Measurements from ENCODE around the gene TSPAN32. TPM values are rescaled to one million over a fixed set of nuclear protein-coding genes. Genes with fewer than 3 reads are reported as not detected.

TSPAN32 gene
- total RNA-seq, 1 donor from 2014 or later: 0.23 TPM

- no peak for TF ChIP-seq CTCF (IDR thresholded peaks at IDR 0.05; ENCODE audit: unreplicated experiment)
- peaks cover 9% of the 10 kb centered on the region for H3K4me1 Mint-ChIP-seq (ENCODE audit: unreplicated experiment)
- H3K4me3 Mint-ChIP-seq (ENCODE audit: unreplicated experiment): no peak overlapping the region
- no peaks in the 10 kb centered on the region for H3K27me3 Mint-ChIP-seq (ENCODE audit: unreplicated experiment)
- no peaks in the 10 kb centered on the region for H3K36me3 Mint-ChIP-seq (ENCODE audit: low read depth, unreplicated experiment)
- no peak overlapping the region for H3K27ac Mint-ChIP-seq (ENCODE audit: unreplicated experiment)
- DNase-seq (ENCODE audit: low spot score): no peak
- H3K9me3 Mint-ChIP-seq (ENCODE audit: unreplicated experiment): no peaks in the 10 kb centered on the region
These were observed 7.6 kb downstream of the TSPAN32 start for GRCh38 chr11:2309251-2310072.

GRCh38 chr11:2310073-2310785 is 8.4 kb downstream of the TSPAN32 start:
- Mint-ChIP-seq H3K9me3 (ENCODE audit: unreplicated experiment) (no peaks in the 10 kb centered on the region), H3K4me1 (ENCODE audit: unreplicated experiment) (peaks cover 9% of the 10 kb centered on the region), H3K27ac (ENCODE audit: unreplicated experiment) (no peak overlapping the region), H3K4me3 (ENCODE audit: unreplicated experiment) (no peak overlapping the region), H3K36me3 (ENCODE audit: low read depth, unreplicated experiment) (no peaks in the 10 kb centered on the region), H3K27me3 (ENCODE audit: unreplicated experiment) (no peaks in the 10 kb centered on the region)
- DNase-seq (ENCODE audit: low spot score): no peak
- no peak for TF ChIP-seq CTCF (IDR thresholded peaks at IDR 0.05; ENCODE audit: unreplicated experiment)

- Mint-ChIP-seq H3K4me1 (ENCODE audit: unreplicated experiment) (peaks cover 7% of the 10 kb centered on the region), H3K36me3 (ENCODE audit: low read depth, unreplicated experiment) (no peaks in the 10 kb centered on the region), H3K4me3 (ENCODE audit: unreplicated experiment) (no peak overlapping the region), H3K9me3 (ENCODE audit: unreplicated experiment) (no peaks in the 10 kb centered on the region), H3K27ac (ENCODE audit: unreplicated experiment) (no peak overlapping the region), H3K27me3 (ENCODE audit: unreplicated experiment) (no peaks in the 10 kb centered on the region)
- TF ChIP-seq CTCF (IDR thresholded peaks at IDR 0.05; ENCODE audit: unreplicated experiment): no peak
- no peak for DNase-seq (ENCODE audit: low spot score)
These were observed 9.1 kb downstream of the TSPAN32 start for GRCh38 chr11:2310786-2311352.

GRCh38 chr11:2311353-2312133 is 9.7 kb downstream of the TSPAN32 start:
- no peaks in the 10 kb centered on the region for H3K4me1 Mint-ChIP-seq (ENCODE audit: unreplicated experiment)
- no peak for TF ChIP-seq CTCF (IDR thresholded peaks at IDR 0.05; ENCODE audit: unreplicated experiment)
- H3K4me3 Mint-ChIP-seq (ENCODE audit: unreplicated experiment): no peak overlapping the region
- H3K27ac Mint-ChIP-seq (ENCODE audit: unreplicated experiment): no peak overlapping the region
- no peak for DNase-seq (ENCODE audit: low spot score)
- no peaks in the 10 kb centered on the region for H3K27me3 Mint-ChIP-seq (ENCODE audit: unreplicated experiment)
- no peaks in the 10 kb centered on the region for H3K36me3 Mint-ChIP-seq (ENCODE audit: low read depth, unreplicated experiment)
- H3K9me3 Mint-ChIP-seq (ENCODE audit: unreplicated experiment): no peaks in the 10 kb centered on the region

All from endothelial cell (in vitro differentiated cells).